SK-N-SH (cell line): Measurements from ENCODE around the gene SUGP2. TPM values are rescaled to one million over a fixed set of nuclear protein-coding genes. Genes with fewer than 3 reads are reported as not detected.

ENCODE experiments used
- CTCF ChIA-PET: fragments of 300-600, 350-600 bp; formaldehyde crosslinking; extraction: SDS; loops from one replicate; lab custom pipeline; 2021; lab: Yijun Ruan, JAX
- POLR2A ChIA-PET: fragments of 350-600 bp; sonication (Branson Sonifier 250); formaldehyde crosslinking; extraction: SDS; loops from one replicate; lab custom pipeline; 2020; ENCODE audit warnings: antibody characterized with exemption, inconsistent platforms; lab: Yijun Ruan, JAX
- DNase-seq: peaks from one replicate; pipeline ENCODE4 v3.0.0; 2012
- H2AFZ ChIP-seq: fragments of 200-600 bp; sonication (generic); 2 replicates; pipeline ENCODE4 v1.8.1; 2016; ENCODE audit warnings: antibody characterized with exemption, mild to moderate bottlenecking, low read depth
- H3F3A ChIP-seq: fragments of 200-600 bp; sonication (generic); replicated peaks from 2 replicates; pipeline ENCODE3; 2016; ENCODE audit warnings: antibody characterized with exemption, mild to moderate bottlenecking; ENCODE audit not compliant: insufficient read depth
- H3K27ac ChIP-seq, 2 experiments: fragments of 200-500 bp in 1 of 2; fragments of 200-600 bp in 1 of 2; sonication (Bioruptor generic) in 1 of 2; sonication (generic), shearing (Covaris generic) in 1 of 2; 2 replicates each; pipeline versions ENCODE4 v1.5.1 to v1.6.1; 2014 to 2016; ENCODE audit warnings: low read depth in 2 of 2, inconsistent platforms in 1 of 2, low read length in 1 of 2, mild to moderate bottlenecking in 1 of 2, mixed read lengths in 1 of 2
- H3K27me3 ChIP-seq: fragments of 200-600 bp; sonication (generic), shearing (Covaris generic); 2 replicates; pipeline ENCODE4 v1.6.1; 2016; ENCODE audit warnings: mixed run types; ENCODE audit not compliant: insufficient read depth
- H3K36me3 ChIP-seq, 2 experiments: fragments of 200-500 bp in 1 of 2; fragments of 200-600 bp in 1 of 2; sonication (Bioruptor generic) in 1 of 2; sonication (generic) in 1 of 2; replicated peaks in 1 of 2; 2 replicates each; pipeline versions ENCODE3 to v1.5.1; 2014 to 2016; ENCODE audit warnings: low read length in 1 of 2, mild to moderate bottlenecking in 1 of 2; ENCODE audit not compliant: insufficient read depth in 2 of 2, control insufficient read depth in 1 of 2
- H3K4me1 ChIP-seq, 2 experiments: fragments of 200-500 bp in 1 of 2; fragments of 200-600 bp in 1 of 2; sonication (Bioruptor generic) in 1 of 2; sonication (generic), shearing (Covaris generic) in 1 of 2; 2 replicates each; pipeline versions ENCODE4 v1.5.1 to v1.6.1; 2014 to 2016; ENCODE audit warnings: low read depth in 1 of 2, low read length in 1 of 2, mixed run types in 1 of 2; ENCODE audit not compliant: insufficient read depth in 2 of 2, control insufficient read depth in 1 of 2
- H3K4me2 ChIP-seq: fragments of 200-600 bp; sonication (generic), shearing (Covaris generic); 2 replicates; pipeline ENCODE4 v1.6.1; 2017; ENCODE audit warnings: mixed run types
- H3K4me3 ChIP-seq, 2 experiments: fragments of 200-500 bp in 1 of 2; fragments of 200-600 bp in 1 of 2; sonication (Bioruptor generic) in 1 of 2; sonication (generic), shearing (Covaris generic) in 1 of 2; 2 replicates each; pipeline versions ENCODE4 v1.5.1 to v1.8.1; 2014 to 2016; ENCODE audit warnings: low read depth in 2 of 2, inconsistent platforms in 1 of 2, low read length in 1 of 2, mild to moderate bottlenecking in 1 of 2, mixed read lengths in 1 of 2, moderate library complexity in 1 of 2
- H3K79me2 ChIP-seq: fragments of 200-600 bp; sonication (generic); 2 replicates; pipeline ENCODE4 v1.8.1; 2017; ENCODE audit warnings: mild to moderate bottlenecking; ENCODE audit not compliant: insufficient read depth
- H3K9ac ChIP-seq: fragments of 200-600 bp; sonication (generic); 2 replicates; pipeline ENCODE4 v1.6.1; 2017; ENCODE audit warnings: mixed run types
- H3K9me2 ChIP-seq: fragments of 200-600 bp; sonication (generic); 2 replicates; pipeline ENCODE4 v1.6.1; 2017; ENCODE audit warnings: mixed run types
- H3K9me3 ChIP-seq: fragments of 200-600 bp; sonication (generic); 2 replicates; pipeline ENCODE4 v1.6.1; 2017; ENCODE audit warnings: mixed run types, mild to moderate bottlenecking, moderate library complexity
- H4K20me1 ChIP-seq: fragments of 200-600 bp; sonication (generic); 2 replicates; pipeline ENCODE4 v1.6.1; 2017; ENCODE audit warnings: mild to moderate bottlenecking, mixed run types; ENCODE audit not compliant: insufficient read depth
- FOXJ3 ChIP-seq: sonication (generic); formaldehyde crosslinking; IDR thresholded peaks from 2 replicates; pipeline ENCODE4 v1.5.1; 2020; ENCODE audit warnings: mild to moderate bottlenecking, missing genetic modification reagents
- FOXM1 ChIP-seq: IDR thresholded peaks from 2 replicates; pipeline ENCODE4 v1.4.0; 2012; ENCODE audit warnings: low read depth, mild to moderate bottlenecking
- GATA2 ChIP-seq: sonication (generic); formaldehyde crosslinking; IDR thresholded peaks from 2 replicates; pipeline ENCODE4 v1.5.0; 2020; ENCODE audit warnings: mild to moderate bottlenecking, missing genetic modification reagents
- NFIC ChIP-seq: IDR thresholded peaks from 2 replicates; pipeline ENCODE4 v1.4.0; 2012; ENCODE audit warnings: borderline replicate concordance
- RFX5 ChIP-seq: IDR thresholded peaks from 2 replicates; pipeline ENCODE4 v1.6.1; 2012; ENCODE audit warnings: mild to moderate bottlenecking, improper control_type of control experiment, low read length
- SIN3A ChIP-seq: IDR thresholded peaks from 2 replicates; pipeline ENCODE4 v1.6.1; 2012; ENCODE audit warnings: low read depth, mild to moderate bottlenecking, low read length, moderate library complexity, borderline replicate concordance
- SMC3 ChIP-seq: IDR thresholded peaks from 2 replicates; pipeline ENCODE4 v1.6.1; 2012; ENCODE audit warnings: low read depth, low read length, improper control_type of control experiment
- TCF12 ChIP-seq: IDR thresholded peaks from 2 replicates; pipeline ENCODE4 v1.4.0; 2012
- TEAD4 ChIP-seq: IDR thresholded peaks from 2 replicates; pipeline ENCODE4 v1.4.0; 2012; ENCODE audit warnings: mild to moderate bottlenecking, borderline replicate concordance; ENCODE audit not compliant: insufficient read depth
- USF1 ChIP-seq: IDR thresholded peaks from 2 replicates; pipeline ENCODE4 v1.4.0; 2012; ENCODE audit warnings: low read depth, borderline replicate concordance
- ZBTB33 ChIP-seq: IDR thresholded peaks from 2 replicates; pipeline ENCODE4 v1.4.0; 2012; ENCODE audit warnings: low read depth, borderline replicate concordance
- WGBS: methylation state at CpG from one replicate; pipeline ENCODE4 v1.1.6; 2017; ENCODE audit warnings: low lambda C conversion rate; 5-methylcytosine and 5-hydroxymethylcytosine counted together
- polyA plus RNA-seq, 3 experiments: library from polyadenylated mRNA; depleted of rRNA; stranded (reverse); fragments of >200 nt; gene quantifications; 2 replicates each; pipeline ENCODE4 v1.2.3, GENCODE V29; 2012
- TF ChIP-seq, protein P1 (sequence below): IDR thresholded peaks from 2 replicates; pipeline ENCODE4 v1.4.0; 2012; ENCODE audit warnings: low read depth

Gene SUGP2
- polyA plus RNA-seq, 1 of the 3 experiments (the other 2 are of a cell fraction): 56.3 TPM

- no peaks in the 10 kb centered on the region for H3K4me1 ChIP-seq
- H3F3A ChIP-seq: no peaks in the 10 kb centered on the region
- H3K27me3 ChIP-seq: no peaks in the 10 kb centered on the region
- no peak overlapping the region for H2AFZ ChIP-seq
- peaks cover 61 to 78% of the 10 kb centered on the region in 2 experiments for H3K36me3 ChIP-seq
- 96% methylated on average over 15 of the region's 18 CpGs for WGBS
- CTCF ChIA-PET: interaction anchor here (0.9 kb wide), 1 partner anchor 23 kb away, joined by 3 read pairs; no protein-coding TSS in a partner anchor
- no peaks in the 10 kb centered on the region for H3K9me3 ChIP-seq
- no peak overlapping the region for H3K27ac ChIP-seq
- POLR2A ChIA-PET: no interaction called here
- H3K4me2 ChIP-seq: no peak overlapping the region
- TF ChIP-seq FOXJ3 (CRISPR knock-in tag) (no peak), ZBTB33 (no peak), RFX5 (no peak), GATA2 (CRISPR knock-in tag) (no peak), SIN3A (no peak), FOXM1 (no peak), TEAD4 (no peak), NFIC (no peak), SMC3 (no peak)
- TF ChIP-seq, protein P1, sequence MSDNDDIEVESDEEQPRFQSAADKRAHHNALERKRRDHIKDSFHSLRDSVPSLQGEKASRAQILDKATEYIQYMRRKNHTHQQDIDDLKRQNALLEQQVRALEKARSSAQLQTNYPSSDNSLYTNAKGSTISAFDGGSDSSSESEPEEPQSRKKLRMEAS: no peak
- TF ChIP-seq, all 33 proteins: peak for 0
- Histone ChIP-seq H3K79me2 (peaks cover 32% of the 10 kb centered on the region; the same call in 1 of the 2 replicates), H3K9ac (no peak overlapping the region), H4K20me1 (peaks cover 10% of the 10 kb centered on the region; the same call in 1 of the 2 replicates), H3K9me2 (no peaks in the 10 kb centered on the region), H3K4me3 (no peak overlapping the region)
- DNase-seq: no peak
These were observed 23.4 kb downstream of the SUGP2 start for GRCh38 chr19:19009951-19010350.

DNA sequence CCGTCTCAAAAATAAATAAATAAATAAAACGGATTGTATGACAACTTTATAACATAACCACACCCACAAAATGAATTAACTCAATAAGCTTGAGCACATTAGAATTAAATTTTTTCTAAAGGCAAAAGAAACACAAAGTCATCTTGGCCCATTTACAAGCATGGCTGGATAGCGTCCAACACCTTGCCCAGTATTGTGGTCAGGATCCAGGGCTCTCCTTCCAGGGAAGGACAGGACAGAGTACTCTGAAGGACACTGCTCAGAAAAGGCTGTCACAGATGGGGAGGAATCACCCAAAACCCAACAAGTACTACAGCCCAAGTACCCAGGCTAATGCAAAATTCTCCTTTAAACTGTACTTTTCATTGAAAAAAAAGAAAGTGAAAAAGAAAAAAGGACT, 27.1 kb downstream of the SUGP2 start:
- peaks cover 9% of the 10 kb centered on the region; the same call in 1 of the 2 replicates for H4K20me1 ChIP-seq
- peaks cover 19% of the 10 kb centered on the region for H3K79me2 ChIP-seq
- no peak for TF ChIP-seq TCF12
- no peak for TF ChIP-seq USF1
- H3K36me3 ChIP-seq: peaks cover 61 to 83% of the 10 kb centered on the region in 2 experiments
- no peak overlapping the region for H2AFZ ChIP-seq
- H3K4me2 ChIP-seq: no peak overlapping the region
- H3K4me3 ChIP-seq: no peak overlapping the region
- POLR2A ChIA-PET: no interaction called here
- H3K27me3 ChIP-seq: no peaks in the 10 kb centered on the region
- H3K9me3 ChIP-seq: no peaks in the 10 kb centered on the region
- no peak overlapping the region for H3K27ac ChIP-seq
- WGBS: 88% methylated on average over 3 of the region's 3 CpGs
- H3F3A ChIP-seq: no peaks in the 10 kb centered on the region
- CTCF ChIA-PET: no interaction called here
- DNase-seq: no peak
- H3K9ac ChIP-seq: no peak overlapping the region
- no peaks in the 10 kb centered on the region for H3K9me2 ChIP-seq
- H3K4me1 ChIP-seq: no peaks in the 10 kb centered on the region
